Chondrocyte (in vitro differentiated cells): ENCODE measurements around the gene HHAT. TPM values are rescaled to one million over a fixed set of nuclear protein-coding genes. Genes with fewer than 3 reads are reported as not detected.

Experiments used
- DNase-seq: peaks from one replicate; pipeline ENCODE4 v3.0.0; 2021; ENCODE audit warnings: mixed read lengths, low spot score
- H3K27ac Mint-ChIP-seq: one replicate; pipeline ENCODE4 v1.8.0; 2021; ENCODE audit warnings: mild to moderate bottlenecking, moderate library complexity, mixed read lengths; ENCODE audit not compliant: unreplicated experiment
- H3K27me3 Mint-ChIP-seq: 2 replicates; pipeline ENCODE4 v1.8.0; 2021; ENCODE audit warnings: low read depth, mixed read lengths
- H3K36me3 Mint-ChIP-seq: 2 replicates; pipeline ENCODE4 v1.8.0; 2021; ENCODE audit warnings: low read depth, mixed read lengths
- H3K4me1 Mint-ChIP-seq: 2 replicates; pipeline ENCODE4 v1.8.0; 2021; ENCODE audit warnings: low read depth, mild to moderate bottlenecking, mixed read lengths
- H3K4me3 Mint-ChIP-seq: one replicate; pipeline ENCODE4 v1.8.0; 2021; ENCODE audit warnings: mild to moderate bottlenecking, moderate library complexity, mixed read lengths; ENCODE audit not compliant: unreplicated experiment
- H3K9me3 Mint-ChIP-seq: 2 replicates; pipeline ENCODE4 v1.8.0; 2021; ENCODE audit warnings: low read depth, mixed read lengths
- total RNA-seq: library from RNA; stranded (reverse); gene quantifications from 3 replicates; pipeline ENCODE4 v1.2.1, GENCODE V29; 2021
- TF ChIP-seq, protein P1 (sequence below): fragments of 200-600 bp; sonication (generic); IDR thresholded peaks from 2 replicates; pipeline ENCODE4 v1.5.0; 2021; ENCODE audit warnings: antibody characterized with exemption, mild to moderate bottlenecking, moderate library complexity

The HHAT gene
- total RNA-seq, 1 donor from 2014 or later = 6.4 TPM

DNA sequence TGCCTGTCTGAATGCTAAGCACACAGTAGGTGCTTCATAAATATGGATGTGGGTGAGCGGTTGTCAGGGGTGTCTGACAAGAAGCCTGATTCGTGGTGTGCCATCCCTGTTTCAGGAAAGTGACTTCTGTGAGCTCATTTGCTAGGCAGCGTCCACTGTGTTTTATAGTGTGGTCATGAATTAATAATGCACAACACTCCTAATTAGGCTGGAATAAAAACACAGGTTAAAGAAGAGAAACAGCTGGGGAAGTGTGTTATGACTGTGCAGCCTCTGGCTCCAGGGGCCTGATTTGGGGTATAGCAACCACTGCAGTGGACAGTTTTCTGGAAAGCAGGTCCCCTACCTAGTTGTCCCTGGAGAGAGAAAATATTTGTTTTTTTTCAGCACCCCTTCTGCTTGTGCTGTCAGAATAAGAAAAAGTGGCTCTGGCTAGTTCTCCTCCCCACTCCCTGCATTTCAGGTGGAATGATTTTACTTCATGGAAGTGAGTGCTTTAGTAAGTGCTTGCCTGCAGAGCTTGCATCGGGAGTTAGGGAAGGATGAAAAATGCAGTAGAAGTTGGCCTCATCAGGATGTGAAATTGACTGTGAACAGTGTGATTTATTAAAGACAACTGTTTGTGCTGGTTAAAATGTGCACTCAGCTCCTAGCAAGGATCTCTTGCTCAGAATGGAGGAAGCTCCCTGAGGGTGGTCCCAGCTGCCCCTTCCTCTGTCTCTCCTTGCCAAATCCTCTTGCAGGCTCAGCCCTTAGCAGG, 333.8 kb downstream of the HHAT start:
- Mint-ChIP-seq H3K27ac (no peak overlapping the region), H3K4me1 (no peaks in the 10 kb centered on the region), H3K4me3 (no peak overlapping the region), H3K27me3 (no peaks in the 10 kb centered on the region), H3K9me3 (peaks cover 10% of the 10 kb centered on the region), H3K36me3 (no peaks in the 10 kb centered on the region)
- TF ChIP-seq, protein P1, sequence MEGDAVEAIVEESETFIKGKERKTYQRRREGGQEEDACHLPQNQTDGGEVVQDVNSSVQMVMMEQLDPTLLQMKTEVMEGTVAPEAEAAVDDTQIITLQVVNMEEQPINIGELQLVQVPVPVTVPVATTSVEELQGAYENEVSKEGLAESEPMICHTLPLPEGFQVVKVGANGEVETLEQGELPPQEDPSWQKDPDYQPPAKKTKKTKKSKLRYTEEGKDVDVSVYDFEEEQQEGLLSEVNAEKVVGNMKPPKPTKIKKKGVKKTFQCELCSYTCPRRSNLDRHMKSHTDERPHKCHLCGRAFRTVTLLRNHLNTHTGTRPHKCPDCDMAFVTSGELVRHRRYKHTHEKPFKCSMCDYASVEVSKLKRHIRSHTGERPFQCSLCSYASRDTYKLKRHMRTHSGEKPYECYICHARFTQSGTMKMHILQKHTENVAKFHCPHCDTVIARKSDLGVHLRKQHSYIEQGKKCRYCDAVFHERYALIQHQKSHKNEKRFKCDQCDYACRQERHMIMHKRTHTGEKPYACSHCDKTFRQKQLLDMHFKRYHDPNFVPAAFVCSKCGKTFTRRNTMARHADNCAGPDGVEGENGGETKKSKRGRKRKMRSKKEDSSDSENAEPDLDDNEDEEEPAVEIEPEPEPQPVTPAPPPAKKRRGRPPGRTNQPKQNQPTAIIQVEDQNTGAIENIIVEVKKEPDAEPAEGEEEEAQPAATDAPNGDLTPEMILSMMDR = no peak
- DNase-seq = no peak

DNA sequence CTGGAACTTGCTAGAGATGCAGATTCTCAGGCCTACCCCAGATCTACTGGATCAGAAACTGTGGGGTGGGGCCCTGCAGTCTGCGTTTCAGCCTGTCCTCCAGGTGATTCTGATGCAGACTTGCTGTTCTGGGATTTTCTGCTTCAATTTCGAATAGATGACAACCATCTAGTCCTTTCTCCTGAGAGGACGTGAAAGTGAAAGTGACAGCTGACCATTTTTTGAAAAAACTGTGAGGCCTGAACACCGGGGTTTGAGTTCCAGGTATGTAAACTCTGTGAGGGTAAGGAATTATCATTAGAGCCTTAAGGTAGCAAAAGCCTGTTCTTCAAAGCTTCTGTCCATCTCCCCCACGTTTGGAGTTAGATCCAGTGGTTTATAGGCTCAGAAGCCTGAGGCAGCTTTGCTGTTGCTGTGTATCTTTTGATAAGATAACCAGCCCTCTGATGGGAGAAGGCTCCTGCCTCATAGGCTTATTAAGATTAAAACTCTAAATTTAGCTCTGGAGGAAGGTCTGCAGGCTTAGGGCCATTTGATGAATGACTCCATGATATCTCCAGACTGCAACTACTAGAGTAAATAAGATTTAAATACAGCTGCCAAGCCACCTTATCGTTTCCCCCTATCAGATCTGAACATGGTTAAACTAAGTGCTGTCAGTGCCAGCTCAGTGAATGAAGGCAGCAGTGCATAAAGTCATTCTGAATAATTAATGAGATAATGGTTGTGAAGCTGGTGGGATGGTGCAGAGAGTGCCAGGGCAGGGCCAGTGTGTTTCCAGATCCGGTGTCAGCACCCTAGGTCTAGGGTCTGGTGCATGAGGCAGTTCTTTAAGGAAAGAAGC, 335.2 kb downstream of the HHAT start:
- H3K27me3 Mint-ChIP-seq = no peaks in the 10 kb centered on the region
- H3K4me3 Mint-ChIP-seq = no peak overlapping the region
- peaks cover 3% of the 10 kb centered on the region for H3K9me3 Mint-ChIP-seq
- H3K36me3 Mint-ChIP-seq = no peaks in the 10 kb centered on the region
- TF ChIP-seq, protein P1 = no peak
- H3K27ac Mint-ChIP-seq = no peak overlapping the region
- no peaks in the 10 kb centered on the region for H3K4me1 Mint-ChIP-seq
- no peak for DNase-seq

DNA sequence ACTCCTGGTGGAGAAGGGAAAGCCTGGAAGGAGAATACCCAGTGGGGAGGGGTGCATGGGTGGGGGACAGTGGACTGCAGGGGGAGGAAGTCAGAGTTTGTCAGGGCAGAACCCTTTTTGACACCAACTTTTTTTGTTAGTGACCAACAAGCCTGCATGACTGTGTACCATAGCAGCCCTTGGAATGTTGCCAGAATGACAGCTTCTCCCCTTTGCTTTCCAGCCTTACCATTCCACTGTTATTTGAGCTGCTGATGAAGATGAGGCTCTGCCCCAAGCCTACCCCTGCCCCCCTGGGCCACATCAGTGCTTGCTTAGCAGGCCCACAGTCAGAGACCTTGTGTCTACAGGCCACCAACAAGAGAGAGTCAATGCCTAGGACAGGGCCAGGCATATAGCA, 341.2 kb downstream of the HHAT start:
- Mint-ChIP-seq H3K9me3 (no peaks in the 10 kb centered on the region), H3K36me3 (peaks cover 4% of the 10 kb centered on the region), H3K27me3 (no peaks in the 10 kb centered on the region), H3K4me1 (no peaks in the 10 kb centered on the region), H3K4me3 (no peak overlapping the region), H3K27ac (no peak overlapping the region)
- no peak for DNase-seq
- TF ChIP-seq, protein P1 = no peak

DNA sequence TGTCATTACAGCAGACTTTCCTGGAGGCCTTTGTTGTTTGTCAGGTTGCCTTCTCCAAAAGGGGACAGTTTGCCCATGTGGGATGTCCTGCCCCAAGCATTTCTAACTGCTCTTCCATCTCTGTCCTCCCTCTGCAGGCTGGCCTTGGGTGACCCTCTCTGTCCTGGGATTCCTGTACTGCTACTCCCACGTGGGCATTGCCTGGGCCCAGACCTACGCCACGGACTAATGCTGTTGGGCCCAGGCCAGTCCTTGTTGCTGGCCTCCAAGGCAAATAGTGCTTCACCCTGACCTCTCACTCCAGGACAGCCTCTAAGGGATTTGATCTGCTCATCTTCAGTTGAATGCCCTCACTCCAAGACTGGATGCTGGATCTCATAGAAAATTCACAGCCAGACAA, 345.4 kb downstream of the HHAT start:
- TF ChIP-seq, protein P1 = no peak
- no peaks in the 10 kb centered on the region for H3K4me1 Mint-ChIP-seq
- H3K9me3 Mint-ChIP-seq = no peaks in the 10 kb centered on the region
- no peak overlapping the region for H3K27ac Mint-ChIP-seq
- DNase-seq = no peak
- H3K4me3 Mint-ChIP-seq = no peak overlapping the region
- H3K27me3 Mint-ChIP-seq = no peaks in the 10 kb centered on the region
- peaks cover 6% of the 10 kb centered on the region for H3K36me3 Mint-ChIP-seq

DNA sequence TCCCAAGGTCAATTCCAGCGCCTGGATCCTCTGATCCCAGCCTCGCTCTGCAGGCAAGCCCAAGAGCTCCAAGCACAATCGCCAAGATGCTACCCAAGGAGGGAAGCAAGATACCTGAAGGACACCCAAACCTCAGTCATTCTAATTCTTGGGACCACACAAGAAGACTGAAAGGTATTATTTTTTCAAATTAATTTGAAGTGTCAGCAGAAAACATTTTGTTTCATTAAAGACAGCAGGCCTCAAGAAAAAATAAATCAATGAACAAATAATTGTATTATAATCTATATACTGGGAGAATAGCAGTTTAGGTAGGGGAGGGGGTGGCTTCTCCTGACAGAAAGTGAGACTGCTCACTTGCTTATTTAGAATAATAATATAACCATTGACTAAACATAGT, 347.8 kb downstream of the HHAT start:
- no peak for DNase-seq
- no peak overlapping the region for H3K27ac Mint-ChIP-seq
- no peak overlapping the region for H3K4me3 Mint-ChIP-seq
- peaks cover 6% of the 10 kb centered on the region for H3K36me3 Mint-ChIP-seq
- no peaks in the 10 kb centered on the region for H3K9me3 Mint-ChIP-seq
- TF ChIP-seq, protein P1 = no peak
- no peaks in the 10 kb centered on the region for H3K27me3 Mint-ChIP-seq
- no peaks in the 10 kb centered on the region for H3K4me1 Mint-ChIP-seq
